ENCODE measurements around the gene MCCD1. TPM values are rescaled to one million over a fixed set of nuclear protein-coding genes. Genes with fewer than 3 reads are reported as not detected.

MCCD1 gene
- total and polyA plus RNA-seq, 4 donors = not detected

- ATAC-seq (ENCODE audit: insufficient read depth, low FRiP score) (no peak), DNase-seq (no peak)
- Histone ChIP-seq H3K27ac (ENCODE audit: low read depth in 1 of 2, low read length in 1 of 2) (no peak overlapping the region), H3K4me1 (ENCODE audit: control insufficient read depth in 5 of 5, insufficient read depth in 5 of 5, low read length in 5 of 5) (peaks cover 0 to 6% (median 0%) of the 10 kb centered on the region in 5 donors), H3K9ac (ENCODE audit: insufficient read depth in 1 of 2, low read length in 2 of 2) (no peak overlapping the region), H3K36me3 (ENCODE audit: control insufficient read depth in 4 of 4, insufficient read depth in 4 of 4, low read length in 4 of 4) (peaks cover 45 to 63% (median 54%) of the 10 kb centered on the region in 4 donors), H3K9me3 (ENCODE audit: control insufficient read depth in 4 of 4, insufficient read depth in 3 of 4, low read length in 3 of 4) (no peaks in the 10 kb centered on the region), H3K27me3 (ENCODE audit: control insufficient read depth in 3 of 3, insufficient read depth in 3 of 3, low read length in 2 of 3) (no peaks in the 10 kb centered on the region), H3K4me3 (no peak overlapping the region)
- WGBS, 2 donors = 82 to 90% methylated on average over 1 of the region's 1 CpG
- no peak for TF ChIP-seq CTCF (IDR thresholded peaks at IDR 0.05; ENCODE audit: control extremely low read depth, extremely low read depth)
Observed at GRCh38 chr6:31533455-31533841, 4.7 kb downstream of the MCCD1 start.

- Histone ChIP-seq H3K27me3 (ENCODE audit: control insufficient read depth in 3 of 3, insufficient read depth in 3 of 3, low read length in 2 of 3) (no peaks in the 10 kb centered on the region), H3K9ac (ENCODE audit: insufficient read depth in 1 of 2, low read length in 2 of 2) (no peak overlapping the region), H3K9me3 (ENCODE audit: control insufficient read depth in 4 of 4, insufficient read depth in 3 of 4, low read length in 3 of 4) (no peaks in the 10 kb centered on the region), H3K27ac (ENCODE audit: low read depth in 1 of 2, low read length in 1 of 2) (no peak overlapping the region), H3K36me3 (ENCODE audit: control insufficient read depth in 4 of 4, insufficient read depth in 4 of 4, low read length in 4 of 4) (peaks cover 50 to 69% (median 60%) of the 10 kb centered on the region in 4 donors), H3K4me3 (no peak overlapping the region), H3K4me1 (ENCODE audit: control insufficient read depth in 5 of 5, insufficient read depth in 5 of 5, low read length in 5 of 5) (peaks cover 3 to 11% (median 5%) of the 10 kb centered on the region in 5 donors)
- DNase-seq = no peak
- no peak for TF ChIP-seq CTCF (IDR thresholded peaks at IDR 0.05; ENCODE audit: control extremely low read depth, extremely low read depth)
- no peak for ATAC-seq (ENCODE audit: insufficient read depth, low FRiP score)
- 91 to 95% methylated on average over 6 of the region's 6 CpGs for WGBS, 2 donors
Observed at GRCh38 chr6:31534011-31534410, 5.2 kb downstream of the MCCD1 start.

GRCh38 chr6:31534521-31535040, 5.8 kb downstream of the MCCD1 start:
- TF ChIP-seq CTCF (IDR thresholded peaks at IDR 0.05; ENCODE audit: control extremely low read depth, extremely low read depth) = no peak
- Histone ChIP-seq H3K36me3 (ENCODE audit: control insufficient read depth in 4 of 4, insufficient read depth in 4 of 4, low read length in 4 of 4) (peaks cover 55 to 74% (median 63%) of the 10 kb centered on the region in 4 donors), H3K9me3 (ENCODE audit: control insufficient read depth in 4 of 4, insufficient read depth in 3 of 4, low read length in 3 of 4) (no peaks in the 10 kb centered on the region), H3K4me3 (no peak overlapping the region), H3K9ac (ENCODE audit: insufficient read depth in 1 of 2, low read length in 2 of 2) (no peak overlapping the region), H3K27me3 (ENCODE audit: control insufficient read depth in 3 of 3, insufficient read depth in 3 of 3, low read length in 2 of 3) (no peaks in the 10 kb centered on the region), H3K4me1 (ENCODE audit: control insufficient read depth in 5 of 5, insufficient read depth in 5 of 5, low read length in 5 of 5) (peaks cover 3 to 13% (median 11%) of the 10 kb centered on the region in 5 donors), H3K27ac (ENCODE audit: low read depth in 1 of 2, low read length in 1 of 2) (no peak overlapping the region)
- 90 to 92% methylated on average over 24 of the region's 24 CpGs for WGBS, 2 donors
- no peak for ATAC-seq (ENCODE audit: insufficient read depth, low FRiP score)
- no peak for DNase-seq

Measured in lung (tissue), 12 donors.